K562 (cell line): ENCODE results near the gene CDC14A. TPM values are rescaled to one million over a fixed set of nuclear protein-coding genes. Genes with fewer than 3 reads are reported as not detected.

Source experiments
- ATAC-seq: fragments of 200-7000 bp; cut with Tn5 transposase; 3 replicates; pipeline ENCODE4 v1.9.1; 2020; ENCODE audit warnings: moderate library complexity
- BruUV-seq: library from RNA; stranded (reverse); fragments of 400-500 nt; replicated peaks from 2 replicates; lab custom pipeline; 2021; lab: Mats Ljungman, UMichigan
- CTCF ChIA-PET: fragments of 300-600 bp; formaldehyde crosslinking; extraction: SDS; loops from one replicate; lab custom pipeline; 2021; ENCODE audit warnings: low intra/inter-chr PET ratio; lab: Yijun Ruan, JAX
- POLR2A ChIA-PET: fragments of 300-600, 350-650 bp; sonication (Branson Sonifier 250); formaldehyde crosslinking; extraction: SDS; loops from one replicate; lab custom pipeline; 2021; ENCODE audit warnings: antibody characterized with exemption, inconsistent platforms; lab: Yijun Ruan, JAX
- DNase-seq, 4 experiments: peaks; one replicate each; pipeline versions ENCODE4 v3.0.0 to v3.0.0-alpha.2; 2011 to 2018; ENCODE audit warnings: low spot score in 3 of 4, mixed read lengths in 3 of 4; ENCODE audit errors: extremely low read depth in 1 of 4
- FAIRE-seq: peaks from 2 replicates; lab custom pipeline; 2011; peaks lifted over from hg19 to GRCh38; lab: Jason Lieb, UNC
- H2AFZ ChIP-seq: 2 replicates; pipeline ENCODE4 v1.6.0; 2011; ENCODE audit warnings: low read depth, low read length, control low read depth, inconsistent platforms
- H3K27ac ChIP-seq: fragments of 200-600 bp; 3 replicates; pipeline ENCODE4 v1.8.0; 2011; ENCODE audit warnings: low read depth, mild to moderate bottlenecking, control low read depth, inconsistent platforms, low read length, moderate library complexity, mixed read lengths; ENCODE audit errors: extremely low read depth
- H3K27me3 ChIP-seq, 2 experiments: fragments of 300-600 bp in 1 of 2; 2 replicates in 1 of 2; 3 replicates in 1 of 2; pipeline versions ENCODE4 v1.6.0 to v1.8.0; 2011; ENCODE audit warnings: inconsistent platforms in 2 of 2, low read length in 2 of 2, mild to moderate bottlenecking in 1 of 2, mixed read lengths in 1 of 2, moderate library complexity in 1 of 2; ENCODE audit not compliant: control insufficient read depth in 2 of 2, insufficient read depth in 2 of 2
- H3K36me3 ChIP-seq: fragments of 300-600 bp; 3 replicates; pipeline ENCODE4 v1.8.0; 2011; ENCODE audit warnings: mild to moderate bottlenecking, low read length, inconsistent platforms; ENCODE audit not compliant: control insufficient read depth, insufficient read depth
- H3K4me1 ChIP-seq, 2 experiments: fragments of 200-600 bp in 1 of 2; replicated peaks in 1 of 2; 2 replicates in 1 of 2; 3 replicates in 1 of 2; pipeline versions ENCODE4 v1.5.1 to v1.8.0; 2011; ENCODE audit warnings: inconsistent platforms in 2 of 2, low read length in 2 of 2, mild to moderate bottlenecking in 1 of 2, mixed read lengths in 1 of 2, moderate library complexity in 1 of 2; ENCODE audit not compliant: control insufficient read depth in 2 of 2, insufficient read depth in 2 of 2
- H3K4me2 ChIP-seq: 2 replicates; pipeline ENCODE4 v1.6.1; 2011; ENCODE audit warnings: low read length, control low read depth, inconsistent platforms, mixed read lengths; ENCODE audit not compliant: insufficient read depth
- H3K4me3 ChIP-seq: fragments of 200-600 bp; sonication (generic), shearing (Covaris generic); 2 replicates; pipeline ENCODE4 v1.5.1; 2016; ENCODE audit warnings: control low read depth, inconsistent platforms
- H3K79me2 ChIP-seq: fragments of 200-600 bp; 3 replicates; pipeline ENCODE4 v1.8.0; 2011; ENCODE audit warnings: low read length, inconsistent platforms; ENCODE audit not compliant: control insufficient read depth, insufficient read depth
- H3K9ac ChIP-seq, 2 experiments: 2 replicates each; pipeline versions ENCODE4 v1.6.0 to v1.6.1; 2011; ENCODE audit warnings: low read depth in 2 of 2, low read length in 2 of 2, control low read depth in 1 of 2, inconsistent platforms in 1 of 2, mild to moderate bottlenecking in 1 of 2, mixed read lengths in 1 of 2; ENCODE audit not compliant: insufficient read depth in 1 of 2
- H3K9me1 ChIP-seq: one replicate; pipeline ENCODE4 v1.6.0; 2011; ENCODE audit warnings: inconsistent platforms, mild to moderate bottlenecking, low read length, moderate library complexity; ENCODE audit not compliant: control insufficient read depth, insufficient read depth
- H3K9me3 ChIP-seq: replicated peaks from 2 replicates; pipeline ENCODE4 v1.5.1; 2011; ENCODE audit warnings: low read depth, low read length, inconsistent platforms; ENCODE audit not compliant: control insufficient read depth, insufficient read depth
- H4K20me1 ChIP-seq: replicated peaks from 2 replicates; pipeline ENCODE4 v1.6.1; 2011; ENCODE audit warnings: low read length, inconsistent platforms, mixed read lengths; ENCODE audit not compliant: control insufficient read depth, insufficient read depth
- ATF3 ChIP-seq, 2 experiments: fragments of 450-650 bp in 1 of 2; sonication (generic) in 1 of 2; formaldehyde crosslinking in 1 of 2; IDR thresholded peaks in 1 of 2; conservative IDR thresholded peaks in 1 of 2; 2 replicates each; pipeline versions ENCODE4 v1.6.1 to v1.8.1; 2016 to 2023; ENCODE audit warnings: mild to moderate bottlenecking in 2 of 2, moderate library complexity in 2 of 2, inconsistent platforms in 1 of 2, missing genetic modification reagents in 1 of 2
- CREB5 ChIP-seq: fragments of 250-450 bp; sonication (Bioruptor Pico); IDR thresholded peaks from 2 replicates; pipeline ENCODE4 v1.5.0; 2020; ENCODE audit warnings: mild to moderate bottlenecking
- NCOR1 ChIP-seq: fragments of 450-650 bp; IDR thresholded peaks from 2 replicates; pipeline ENCODE4 v1.6.1; 2016; ENCODE audit warnings: mild to moderate bottlenecking, moderate library complexity
- PHTF2 ChIP-seq: fragments of 250-450 bp; sonication (Bioruptor Pico); IDR thresholded peaks from 2 replicates; pipeline ENCODE4 v1.5.0; 2021; ENCODE audit warnings: mild to moderate bottlenecking
- POLR2A ChIP-seq: fragments of 450-650 bp; conservative IDR thresholded peaks from 2 replicates; pipeline ENCODE4 v1.6.1; 2016
- POLR2B ChIP-seq: fragments of 450-650 bp; IDR thresholded peaks from 2 replicates; pipeline ENCODE4 v1.6.1; 2018; ENCODE audit warnings: low read depth; ENCODE audit not compliant: partially characterized antibody
- PREB ChIP-seq: sonication (generic); formaldehyde crosslinking; IDR thresholded peaks from 2 replicates; pipeline ENCODE4 v1.8.1; 2023; ENCODE audit warnings: mild to moderate bottlenecking, missing genetic modification reagents
- TAL1 ChIP-seq: fragments of 450-650 bp; IDR thresholded peaks from 2 replicates; pipeline ENCODE4 v1.6.1; 2016; ENCODE audit warnings: mild to moderate bottlenecking
- TBP ChIP-seq: optimal IDR thresholded peaks from 2 replicates; pipeline ENCODE3; 2011; ENCODE audit warnings: low read depth, low read length, improper control_type of control experiment
- ZBTB12 ChIP-seq: fragments of 250-450 bp; sonication (Bioruptor Pico); IDR thresholded peaks from 2 replicates; pipeline ENCODE4 v1.4.0; 2020
- ZBTB2 ChIP-seq: fragments of 450-650 bp; IDR thresholded peaks from 2 replicates; pipeline ENCODE4 v1.6.1; 2016; ENCODE audit warnings: antibody characterized with exemption
- ZBTB34 ChIP-seq: fragments of 250-450 bp; sonication (Bioruptor Pico); IDR thresholded peaks from 2 replicates; pipeline ENCODE4 v1.8.0; 2021; ENCODE audit warnings: mild to moderate bottlenecking, moderate library complexity
- WGBS: fragments of 100-300 bp; shearing (Covaris generic); methylation state at CpG from one replicate; pipeline ENCODE4 v1.1.6; 2016; ENCODE audit warnings: low coverage, mixed read lengths; ENCODE audit not compliant: insufficient coverage; ENCODE audit errors: missing lambda C conversion rate; 5-methylcytosine and 5-hydroxymethylcytosine counted together
- in situ Hi-C: fragments of 300-500 bp; cut with MboI; formaldehyde crosslinking; loops from 4 replicates; pipeline ENCODE4 v1.15.0; 2018; ENCODE audit warnings: inconsistent platforms, mixed read lengths
- intact Hi-C: fragments of 100-400 bp; cut with micrococcal nuclease; formaldehyde crosslinking; loops from 2 replicates; pipeline ENCODE4 v1.14.2; 2022
- polyA plus RNA-seq, 8 experiments: library from polyadenylated mRNA; depleted of rRNA in 4 of 8; stranded (reverse) in 5 of 8; unstranded in 3 of 8; fragments of >200 nt; fragmentation: Nextera tagmentation in 2 of 8; fragmentation: Illumina TruSeq in 1 of 8; extraction: Ambion mirVana in 2 of 8; extraction: Trizol in 1 of 8; gene quantifications; 2 replicates each; pipeline versions ENCODE4 v1.2.1 to v1.2.3, GENCODE V29; 2011 to 2014; ENCODE audit warnings: inconsistent platforms in 1 of 8, missing spikeins in 1 of 8
- total RNA-seq, 7 experiments: library from RNA; depleted of rRNA in 6 of 7; stranded (reverse); fragments of >200 nt in 6 of 7; fragmentation: Illumina TruSeq in 2 of 7; extraction: Trizol in 2 of 7; gene quantifications; 2 replicates each; pipeline versions ENCODE4 v1.2.1 to v1.2.3, GENCODE V29; 2011 to 2021; ENCODE audit warnings: low replicate concordance in 1 of 7

The CDC14A gene
- total and polyA plus RNA-seq, 9 of the 15 experiments (the other 6 are each of a cell fraction or from before 2014, with no cell fraction given), result 17.0 to 74.3 (median 33.4) TPM

GRCh38 chr1:100461222-100461621 lies 108.9 kb downstream of the CDC14A start (continued):
- TF ChIP-seq PREB, result no peak
- TF ChIP-seq, all 486 proteins: peak for 0

- Histone ChIP-seq H3K4me1 (no peaks in the 10 kb centered on the region), H3K9me3 (no peaks in the 10 kb centered on the region), H3K79me2 (peaks cover 24% of the 10 kb centered on the region; the same call in 2 of the 3 replicates), H3K9me1 (no peaks in the 10 kb centered on the region), H3K27ac (no peak overlapping the region), H4K20me1 (no peaks in the 10 kb centered on the region), H3K36me3 (peaks cover 83% of the 10 kb centered on the region), H3K9ac (no peak overlapping the region), H3K27me3 (no peaks in the 10 kb centered on the region), H2AFZ (no peak overlapping the region), H3K4me2 (no peak overlapping the region), H3K4me3 (no peak overlapping the region)
- ATAC-seq, result no peak
- DNase-seq, result no peak
- ChIA-PET POLR2A (no interaction called here), CTCF (interaction anchor here (1.7 kb wide), 1 partner anchor 406 kb away, joined by 13 read pairs; no protein-coding TSS in a partner anchor)
- no TSS peak for BruUV-seq
- in situ Hi-C loops, result no loop called here
- WGBS, result 92% methylated on average over 13 of the region's 13 CpGs
- FAIRE-seq, result no peak
- TF ChIP-seq POLR2B, result no peak
- TF ChIP-seq TAL1, result no peak
- TF ChIP-seq TBP, result no peak
- TF ChIP-seq ZBTB2, result no peak
- no peak for TF ChIP-seq PHTF2 (CRISPR knock-in tag)
- TF ChIP-seq ZBTB34 (CRISPR knock-in tag), result no peak
- no peak for TF ChIP-seq ZBTB12
- no peak for TF ChIP-seq CREB5 (CRISPR knock-in tag)
- TF ChIP-seq POLR2A, result no peak
- no peak for TF ChIP-seq ATF3 (IDR thresholded peaks at IDR 0.05)
- TF ChIP-seq ATF3 (CRISPR knock-in tag; conservative IDR thresholded peaks at IDR 0.05), result no peak
- no peak for TF ChIP-seq NCOR1
- intact Hi-C loops, result loop anchor here (1.0 kb wide), 1 partner anchor 406 kb away; no protein-coding TSS in a partner anchor
Measured at GRCh38 chr1:100462326-100463025, 110.2 kb downstream of the CDC14A start.
